ENCODE results near the gene EHD4.

Gene EHD4

GRCh38 chr15:41919954-41920538 lies 52.3 kb downstream of the EHD4 start:
- DNase-seq (ENCODE audit: low read depth), result peak; percentile 84

DNA sequence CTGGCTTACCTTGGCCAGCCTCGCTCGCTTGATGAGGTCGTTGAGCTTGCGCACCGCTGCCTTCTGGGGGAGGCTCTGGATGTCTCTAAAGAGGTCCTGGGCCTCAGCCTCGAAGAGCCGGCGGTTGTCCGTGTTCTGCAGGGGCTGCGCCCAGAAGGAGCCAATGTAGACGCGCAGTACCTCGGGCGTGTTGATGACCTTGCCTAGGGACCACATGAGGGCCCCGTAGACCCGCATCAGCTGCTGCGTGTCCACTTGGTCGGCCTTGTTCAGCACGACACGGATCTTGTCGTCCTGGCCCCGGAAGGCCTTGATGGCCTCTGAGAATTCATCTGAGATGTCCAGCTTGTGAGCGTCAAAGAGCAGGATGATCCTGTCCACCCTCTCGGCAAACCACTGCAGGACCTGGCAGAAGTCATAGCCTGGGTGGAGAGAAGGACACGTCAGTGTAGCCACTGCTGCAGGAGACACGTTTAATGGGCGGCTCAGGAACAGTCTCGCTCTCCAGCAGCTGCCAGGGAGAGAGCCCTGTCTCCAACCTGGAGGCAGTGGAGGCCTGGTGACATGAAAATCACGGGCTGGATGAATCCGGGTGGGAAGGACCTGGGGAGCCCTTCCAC lies 53.0 kb downstream of the EHD4 start:
- DNase-seq (ENCODE audit: low read depth), result no peak

DNA sequence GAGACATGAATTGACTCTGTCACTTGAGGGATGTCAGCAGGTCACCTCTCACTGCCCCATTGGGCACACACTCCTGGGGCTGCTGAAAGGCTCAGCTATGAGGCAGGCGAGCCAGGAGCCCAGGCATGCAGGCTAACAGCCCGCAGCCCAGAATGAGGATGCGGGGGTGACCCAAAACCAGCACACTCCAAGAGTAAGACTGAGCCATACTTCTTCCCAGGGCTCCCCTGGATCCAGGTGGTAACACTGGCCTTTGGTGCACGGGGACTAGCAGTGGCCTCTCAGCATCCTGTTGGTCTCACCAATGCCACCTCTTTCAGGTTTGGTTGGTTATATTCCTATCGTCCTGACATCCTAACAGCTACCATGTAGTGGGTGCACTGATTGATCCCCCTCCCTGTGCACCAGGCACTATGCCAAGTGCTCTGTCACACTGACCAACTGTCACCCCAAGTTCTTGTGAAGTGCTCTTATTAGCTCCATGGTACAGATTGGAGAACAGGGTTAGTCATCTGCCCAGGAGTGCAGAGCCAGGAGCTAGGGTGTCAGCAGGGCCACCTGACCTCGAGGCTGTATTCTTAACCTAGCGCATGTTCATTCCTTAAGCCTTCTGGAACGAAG lies 53.7 kb downstream of the EHD4 start:
- no peak for DNase-seq (ENCODE audit: low read depth)

DNA sequence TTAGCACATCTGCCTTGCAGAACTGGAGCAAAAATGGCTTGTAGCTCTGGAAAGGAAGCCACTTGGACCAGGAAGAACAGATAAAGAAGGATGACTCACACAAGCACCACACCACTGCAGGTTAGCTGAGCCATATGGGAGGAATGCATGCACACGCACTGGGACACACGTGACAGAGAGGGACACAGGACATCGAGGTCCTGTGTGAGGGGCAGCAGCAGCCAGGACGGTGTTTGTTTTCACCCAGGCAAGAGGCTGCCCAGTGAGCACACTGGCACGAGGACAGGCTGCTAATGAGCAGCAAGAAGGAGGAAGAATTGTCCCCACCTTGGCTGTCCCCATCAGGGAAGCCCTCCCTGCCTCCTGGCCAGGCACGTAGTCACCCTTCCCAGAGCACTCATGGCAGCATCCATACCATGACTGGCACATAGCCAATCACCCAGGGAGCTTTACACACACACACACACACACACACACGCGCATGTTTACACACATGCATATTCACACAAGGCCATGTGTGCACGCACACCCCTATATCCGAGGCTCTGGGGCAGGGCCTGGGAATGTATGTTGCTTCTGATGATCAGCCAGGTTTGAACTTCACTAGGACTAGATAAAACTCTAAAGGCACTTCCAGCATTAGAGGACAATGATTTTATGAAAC lies 54.5 kb downstream of the EHD4 start:
- DNase-seq (ENCODE audit: low read depth), result peak; percentile 79

GRCh38 chr15:41915255-41915994 lies 56.9 kb downstream of the EHD4 start:
- no peak for DNase-seq (ENCODE audit: low read depth)

GRCh38 chr15:41914411-41914810 lies 57.9 kb downstream of the EHD4 start:
- no peak for DNase-seq (ENCODE audit: low read depth)

DNA sequence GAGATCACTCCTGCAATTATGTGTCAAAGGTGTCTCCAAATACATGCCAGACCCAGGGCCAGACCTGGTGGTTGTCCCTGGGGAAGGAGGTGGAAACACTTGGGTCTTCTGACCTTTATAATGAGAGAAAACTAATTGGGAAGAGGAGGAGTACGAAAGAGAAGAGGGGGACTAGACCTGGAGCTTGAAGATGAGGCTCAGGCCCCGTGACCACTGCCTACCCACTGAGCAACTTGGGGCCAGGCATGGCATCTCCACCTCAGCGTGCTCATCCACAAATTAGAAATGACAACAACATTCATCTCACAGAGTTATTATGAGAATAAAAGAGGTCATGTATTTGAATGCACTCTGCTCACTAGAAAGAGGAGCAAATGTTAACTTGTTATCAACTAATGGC lies 59.1 kb downstream of the EHD4 start:
- no peak for DNase-seq (ENCODE audit: low read depth)

GRCh38 chr15:41911691-41912345 lies 60.5 kb downstream of the EHD4 start:
- no peak for DNase-seq (ENCODE audit: low read depth)

GRCh38 chr15:41908736-41909461 lies 63.5 kb downstream of the EHD4 start:
- no peak for DNase-seq (ENCODE audit: low read depth)

DNA sequence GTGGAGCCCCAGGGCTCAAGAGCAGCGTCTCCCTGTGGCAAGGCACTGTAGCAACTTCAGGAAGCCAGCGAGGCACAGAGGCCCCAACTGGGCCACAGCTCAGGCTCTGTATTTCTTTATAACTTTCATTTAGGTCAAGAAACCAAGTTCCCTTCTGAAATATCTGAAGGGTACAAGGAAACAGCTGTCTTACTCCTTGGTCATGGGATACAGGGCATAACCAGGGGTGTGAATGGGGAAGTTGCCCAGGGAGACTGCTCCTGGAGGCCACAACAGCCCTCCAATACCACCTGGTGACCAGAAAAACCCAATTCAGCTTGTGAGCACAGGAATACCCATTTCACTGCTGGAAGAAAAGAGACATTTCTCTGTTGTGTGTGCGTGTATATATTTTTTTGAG lies 65.2 kb downstream of the EHD4 start:
- DNase-seq (ENCODE audit: low read depth), result no peak

DNA sequence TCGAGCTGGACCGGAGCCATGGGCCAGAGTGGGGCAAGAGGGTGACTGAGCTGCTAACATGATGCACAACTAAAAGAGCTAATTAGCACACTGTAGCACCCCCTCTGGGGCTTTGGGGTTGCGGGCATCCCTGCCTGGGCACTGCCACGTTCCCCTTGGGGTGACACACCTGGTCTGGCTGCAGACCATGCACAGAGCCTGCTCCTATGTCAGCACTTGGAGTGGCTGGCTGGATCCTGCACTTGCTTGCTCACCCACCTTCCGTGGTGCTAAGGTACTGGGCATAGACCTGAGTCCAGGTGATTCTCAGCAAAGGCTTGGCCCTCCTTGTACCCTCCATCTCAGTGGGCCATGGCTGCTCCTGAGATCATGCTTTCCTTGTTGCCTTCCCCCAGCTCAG lies 65.7 kb downstream of the EHD4 start:
- no peak for DNase-seq (ENCODE audit: low read depth)

- DNase-seq (ENCODE audit: low read depth), result no peak
These were observed 67.1 kb downstream of the EHD4 start for GRCh38 chr15:41905036-41905793.

- DNase-seq (ENCODE audit: low read depth), result peak; percentile 59
These were observed 67.8 kb downstream of the EHD4 start for GRCh38 chr15:41904541-41905005.

- DNase-seq (ENCODE audit: low read depth), result no peak
These were observed 68.6 kb downstream of the EHD4 start for GRCh38 chr15:41903782-41904181.

DNA sequence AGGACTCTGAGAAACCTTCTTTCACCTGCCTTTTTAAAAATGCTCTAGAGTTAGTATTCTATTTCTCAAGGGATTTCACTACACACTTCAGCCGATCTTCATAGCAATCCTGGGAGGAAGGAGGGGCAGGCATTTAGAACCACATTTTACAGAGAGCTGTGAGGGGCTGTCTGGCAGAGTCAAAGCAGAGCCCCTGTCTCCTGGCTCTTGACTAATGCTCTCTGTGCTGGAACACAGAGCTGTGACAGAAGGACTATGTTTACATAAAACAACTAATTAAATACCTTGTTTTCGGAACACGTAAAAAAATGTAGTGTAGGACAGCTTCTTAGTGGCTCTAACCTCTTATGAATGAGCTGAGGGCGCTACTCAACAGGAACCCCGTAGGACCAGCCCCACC lies 70.9 kb downstream of the EHD4 start:
- no peak for DNase-seq (ENCODE audit: low read depth)

DNA sequence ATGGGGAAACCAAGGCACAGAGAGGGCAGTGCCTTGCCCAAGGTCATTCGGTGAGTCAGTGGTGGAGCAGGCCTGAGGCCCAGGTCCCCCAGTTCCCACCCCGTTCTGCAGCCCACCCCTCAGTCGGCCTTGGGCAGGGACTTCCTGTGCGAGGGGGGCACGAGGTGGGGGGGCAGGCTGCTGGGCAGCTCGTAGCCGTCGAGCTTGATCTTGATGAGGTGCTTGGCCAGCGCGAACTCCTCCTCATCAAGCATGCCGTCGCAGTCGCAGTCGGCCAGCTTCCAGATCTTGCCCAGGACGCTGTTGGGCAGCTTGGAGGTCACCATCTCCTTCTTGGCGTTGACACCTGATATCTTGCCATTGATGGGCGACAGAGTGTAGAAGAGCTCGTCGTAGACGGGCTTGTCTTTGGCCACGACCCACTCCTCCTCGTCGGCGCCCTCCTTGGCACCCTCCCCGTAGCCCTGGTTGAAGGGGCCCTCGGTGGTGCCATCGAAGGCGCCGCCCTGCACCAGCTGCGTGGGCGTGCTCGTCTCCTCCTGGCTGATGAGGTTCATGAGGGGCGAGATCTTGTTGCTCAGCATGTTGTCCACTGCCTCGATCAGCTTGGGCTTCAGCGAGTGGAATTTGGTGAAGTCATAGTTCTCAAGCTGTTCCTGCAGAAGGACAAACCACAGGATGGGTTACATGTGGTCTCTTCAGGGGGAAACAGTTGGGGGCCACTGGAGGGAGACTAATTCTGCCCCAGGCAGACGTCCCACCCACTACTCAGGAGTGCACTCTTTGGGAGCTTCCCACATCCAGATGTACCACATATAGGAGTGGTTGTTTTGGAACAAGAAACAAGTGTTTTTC lies 71.6 kb downstream of the EHD4 start:
- no peak for DNase-seq (ENCODE audit: low read depth)

DNA sequence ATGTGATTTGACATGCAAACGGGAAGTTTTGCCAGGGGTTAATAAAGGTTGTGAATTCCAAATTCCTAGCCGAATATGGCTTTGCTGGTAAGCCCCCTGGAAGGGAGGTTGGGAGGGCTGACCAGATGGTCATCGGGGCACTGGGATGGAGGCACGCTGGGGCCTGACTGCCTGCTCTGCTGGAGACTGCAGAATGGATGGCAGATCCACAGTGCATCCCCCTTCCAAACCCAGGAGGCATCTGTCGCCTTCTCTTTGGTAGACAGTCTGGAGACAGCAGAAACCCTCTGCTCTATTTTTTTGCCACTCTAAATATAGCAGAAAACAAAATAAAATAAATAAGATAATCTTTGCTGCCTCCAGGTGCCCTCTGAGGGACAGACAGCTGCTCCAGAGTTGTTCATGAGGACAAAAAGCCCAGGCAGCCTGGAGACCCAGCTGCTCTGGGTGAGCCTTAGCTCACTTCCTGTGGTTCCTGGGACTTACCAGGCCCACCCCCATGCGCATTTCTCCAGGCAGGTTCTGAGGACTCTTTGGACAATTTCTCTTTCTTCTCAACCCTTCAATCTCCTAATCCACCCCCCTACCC lies 72.4 kb downstream of the EHD4 start:
- no peak for DNase-seq (ENCODE audit: low read depth)

DNA sequence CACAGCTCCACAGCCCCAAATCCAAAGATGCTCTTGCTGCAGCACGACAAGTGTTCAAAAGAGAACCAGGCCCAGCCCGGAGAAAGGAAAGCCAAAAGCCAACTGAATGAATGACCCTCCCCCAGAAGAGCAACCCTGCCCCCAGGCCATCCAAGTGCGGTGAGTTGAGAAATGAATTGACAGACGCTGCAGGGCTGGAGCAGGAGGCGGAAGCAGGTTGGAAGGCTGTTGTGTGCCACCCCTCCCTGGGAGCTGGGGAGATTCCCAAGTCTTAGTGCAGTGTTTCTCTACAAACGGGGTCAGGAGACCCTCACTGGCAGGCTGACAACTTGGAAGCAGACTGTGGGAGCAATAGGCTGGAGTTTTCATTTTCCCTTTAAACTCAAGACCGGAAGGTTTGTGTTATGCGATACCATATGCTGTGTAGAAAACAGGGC lies 75.0 kb downstream of the EHD4 start:
- DNase-seq (ENCODE audit: low read depth), result no peak

DNA sequence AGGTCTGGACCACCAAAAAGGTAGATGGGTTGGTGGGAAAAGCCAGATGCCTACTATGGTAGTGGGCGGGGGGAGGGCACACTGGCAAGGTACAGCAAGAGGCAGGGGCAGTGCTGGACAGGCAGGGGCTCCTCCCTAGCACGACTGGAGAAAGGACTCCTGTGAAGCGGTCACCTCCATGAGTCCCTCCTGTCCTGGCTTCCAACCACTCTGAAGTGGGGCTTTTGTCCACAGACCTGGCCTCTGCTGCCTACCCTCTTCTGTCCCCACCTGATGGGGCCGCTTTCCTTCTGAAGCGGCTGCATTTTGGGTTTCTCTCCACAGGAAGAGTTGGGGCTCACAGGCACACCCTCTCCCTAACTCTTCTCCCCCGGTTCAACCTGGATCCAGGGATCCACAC lies 75.8 kb downstream of the EHD4 start:
- no peak for DNase-seq (ENCODE audit: low read depth)

Measured in iris pigment epithelial cell (primary cell).